Gastroesophageal sphincter (tissue), 3 donors: ENCODE data around the gene AUTS2.

ENCODE experiments used
- CTCF ChIP-seq, 4 experiments: fragments of 200-600 bp in 2 of 4; fragments of 450-650 bp in 2 of 4; sonication (generic) in 1 of 4; IDR thresholded peaks; one replicate each; pipeline ENCODE4 v1.5.1; 2017 to 2019; ENCODE audit warnings: antibody characterized with exemption in 4 of 4, mild to moderate bottlenecking in 2 of 4, moderate library complexity in 2 of 4
- POLR2A ChIP-seq, 2 donors: fragments of 450-650 bp; IDR thresholded peaks; one replicate each; pipeline ENCODE4 v1.6.1; 2017; ENCODE audit warnings: antibody characterized with exemption in 2 of 2, mild to moderate bottlenecking in 2 of 2, moderate library complexity in 1 of 2

DNA sequence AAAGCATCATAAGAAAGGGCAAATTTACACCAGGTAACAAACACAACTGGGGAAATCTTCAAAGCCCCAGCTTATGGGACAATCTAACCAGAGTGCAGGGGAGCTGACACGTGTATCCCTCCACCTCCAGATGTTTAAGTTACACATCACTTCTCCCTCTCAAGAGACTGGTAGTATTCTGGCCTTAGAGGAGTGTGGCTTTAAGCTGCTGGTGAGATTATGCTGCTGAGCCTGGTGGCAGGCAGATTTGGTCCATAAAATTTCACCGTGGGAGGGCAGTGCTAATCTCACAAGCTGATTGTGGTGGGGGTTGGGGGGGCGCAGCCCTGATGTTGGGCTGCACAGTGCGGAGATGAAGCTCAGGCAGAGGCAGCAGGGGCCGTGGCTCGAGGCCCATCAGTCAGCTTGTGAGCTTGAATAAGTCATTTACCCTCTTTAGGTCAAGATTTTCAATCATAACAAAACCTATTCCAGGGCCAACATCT is 1102.7 kb downstream of the AUTS2 start:
- no peak for TF ChIP-seq CTCF (IDR thresholded peaks at IDR 0.05)
- TF ChIP-seq POLR2A (IDR thresholded peaks at IDR 0.05), result no peak
